GM23338 (cell line): ENCODE results near the gene SLC2A13. TPM values are rescaled to one million over a fixed set of nuclear protein-coding genes. Genes with fewer than 3 reads are reported as not detected.

Experiments used
- ATAC-seq: fragments of 200-7000 bp; cut with Tn5 transposase; 3 replicates; pipeline ENCODE4 v1.9.1; 2020
- DNase-seq: peaks from one replicate; pipeline ENCODE4 v3.0.0-alpha.2; 2015; ENCODE audit warnings: low spot score
- H2AFZ ChIP-seq: fragments of 200-600 bp; sonication (generic); 2 replicates; pipeline ENCODE4 v1.8.0; 2016; ENCODE audit warnings: antibody characterized with exemption, mild to moderate bottlenecking, moderate library complexity
- H3F3A ChIP-seq: fragments of 200-600 bp; sonication (generic); replicated peaks from 2 replicates; pipeline ENCODE4 v1.8.0; 2017; ENCODE audit warnings: antibody characterized with exemption, mixed run types, low read depth
- H3K27ac ChIP-seq: fragments of 200-600 bp; sonication (generic); 2 replicates; pipeline ENCODE4 v1.6.1; 2016; ENCODE audit warnings: low read depth
- H3K27me3 ChIP-seq: fragments of 200-600 bp; sonication (generic); 2 replicates; pipeline ENCODE4 v1.8.0; 2016; ENCODE audit warnings: mild to moderate bottlenecking, mixed run types, moderate library complexity; ENCODE audit not compliant: insufficient read depth
- H3K36me3 ChIP-seq: fragments of 200-600 bp; sonication (generic); 2 replicates; pipeline ENCODE4 v1.8.0; 2016; ENCODE audit warnings: mild to moderate bottlenecking; ENCODE audit not compliant: insufficient read depth
- H3K4me1 ChIP-seq: fragments of 200-600 bp; sonication (generic); 2 replicates; pipeline ENCODE4 v1.8.0; 2016; ENCODE audit warnings: mild to moderate bottlenecking, moderate library complexity; ENCODE audit not compliant: insufficient read depth
- H3K4me2 ChIP-seq: fragments of 200-600 bp; sonication (generic); 2 replicates; pipeline ENCODE4 v1.7.1; 2017; ENCODE audit warnings: mixed run types
- H3K4me3 ChIP-seq: fragments of 200-600 bp; sonication (generic); 2 replicates; pipeline ENCODE4 v1.6.1; 2016; ENCODE audit warnings: mixed run types
- H3K79me2 ChIP-seq: fragments of 200-600 bp; sonication (generic); replicated peaks from 2 replicates; pipeline ENCODE4 v1.8.0; 2017; ENCODE audit warnings: mild to moderate bottlenecking; ENCODE audit not compliant: insufficient read depth
- H3K9me2 ChIP-seq: fragments of 200-600 bp; sonication (generic); 2 replicates; pipeline ENCODE4 v1.8.0; 2017; ENCODE audit not compliant: insufficient read depth
- H4K20me1 ChIP-seq: fragments of 200-600 bp; sonication (generic); replicated peaks from 2 replicates; pipeline ENCODE4 v1.8.0; 2017; ENCODE audit warnings: mild to moderate bottlenecking; ENCODE audit not compliant: insufficient read depth
- H3K27ac Mint-ChIP-seq: 2 replicates; pipeline ENCODE4 v1.8.0; 2020; ENCODE audit warnings: inconsistent platforms, mild to moderate bottlenecking, moderate library complexity, mixed read lengths
- H3K27me3 Mint-ChIP-seq: 3 replicates; pipeline ENCODE4 v1.8.0; 2022; ENCODE audit warnings: low read depth, mild to moderate bottlenecking, moderate library complexity, mixed read lengths, inconsistent platforms; ENCODE audit not compliant: insufficient read depth, poor library complexity
- H3K36me3 Mint-ChIP-seq: 3 replicates; pipeline ENCODE4 v1.8.0; 2021; ENCODE audit warnings: low read depth, mild to moderate bottlenecking, inconsistent platforms, moderate library complexity, mixed read lengths
- H3K4me1 Mint-ChIP-seq: 3 replicates; pipeline ENCODE4 v1.8.0; 2020; ENCODE audit warnings: mild to moderate bottlenecking, inconsistent platforms, mixed read lengths
- H3K4me3 Mint-ChIP-seq: 3 replicates; pipeline ENCODE4 v1.8.0; 2021; ENCODE audit warnings: moderate library complexity, mild to moderate bottlenecking, inconsistent platforms, mixed read lengths
- H3K9me3 Mint-ChIP-seq: 3 replicates; pipeline ENCODE4 v1.8.0; 2020; ENCODE audit warnings: moderate library complexity, mild to moderate bottlenecking, inconsistent platforms, mixed read lengths
- CREB1 ChIP-seq: fragments of 250-450 bp; sonication (Bioruptor Pico); IDR thresholded peaks from 2 replicates; pipeline ENCODE4 v1.5.0; 2020; ENCODE audit warnings: low read depth, mild to moderate bottlenecking, moderate library complexity
- EZH2 ChIP-seq: fragments of 200-600 bp; sonication (generic); IDR thresholded peaks from one replicate; pipeline ENCODE4 v1.8.0; 2017; ENCODE audit warnings: antibody characterized with exemption, mild to moderate bottlenecking, low read depth; ENCODE audit not compliant: unreplicated experiment
- EZH2phosphoT487 ChIP-seq: fragments of 200-600 bp; sonication (generic); IDR thresholded peaks from one replicate; pipeline ENCODE4 v1.8.1; 2018; ENCODE audit warnings: antibody characterized with exemption; ENCODE audit not compliant: unreplicated experiment
- JUNB ChIP-seq: IDR thresholded peaks from one replicate; pipeline ENCODE4 v1.6.1; 2016; ENCODE audit warnings: antibody characterized with exemption; ENCODE audit not compliant: unreplicated experiment
- NANOG ChIP-seq: IDR thresholded peaks from 2 replicates; pipeline ENCODE4 v1.6.1; 2016; ENCODE audit warnings: antibody characterized with exemption, borderline replicate concordance
- POLR2AphosphoS5 ChIP-seq: IDR thresholded peaks from 2 replicates; pipeline ENCODE4 v1.6.1; 2016; ENCODE audit warnings: antibody characterized with exemption, low read depth
- STAT1 ChIP-seq: IDR thresholded peaks from one replicate; pipeline ENCODE4 v1.6.1; 2016; ENCODE audit warnings: antibody characterized with exemption; ENCODE audit not compliant: unreplicated experiment
- ZNF114 ChIP-seq: fragments of 250-450 bp; sonication (Bioruptor Pico); IDR thresholded peaks from 2 replicates; pipeline ENCODE4 v1.5.0; 2020; ENCODE audit warnings: mild to moderate bottlenecking, moderate library complexity
- ZNF331 ChIP-seq: fragments of 250-450 bp; sonication (Bioruptor Pico); IDR thresholded peaks from 2 replicates; pipeline ENCODE4 v1.5.0; 2020; ENCODE audit warnings: low read depth, mild to moderate bottlenecking, moderate library complexity
- polyA plus RNA-seq: library from polyadenylated mRNA; unstranded; fragments of >200 nt; fragmentation: Nextera tagmentation; extraction: Ambion mirVana; gene quantifications from 2 replicates; pipeline ENCODE4 v1.2.1, GENCODE V29; 2016
- total RNA-seq: library from RNA; depleted of rRNA; stranded (reverse); fragments of >200 nt; shearing (Covaris generic); gene quantifications from 2 replicates; pipeline ENCODE4 v1.2.3, GENCODE V29; 2014
- TF ChIP-seq, protein P1 (sequence below): IDR thresholded peaks from one replicate; pipeline ENCODE4 v1.6.1; 2018; ENCODE audit warnings: antibody characterized with exemption; ENCODE audit not compliant: unreplicated experiment
- TF ChIP-seq, protein P2 (sequence below), 2 experiments: fragments of 200-600 bp in 1 of 2; sonication (generic) in 1 of 2; conservative IDR thresholded peaks; 2 replicates each; pipeline versions ENCODE4 v1.5.1 to v1.6.1; 2016 to 2017; ENCODE audit warnings: antibody characterized with exemption in 2 of 2, low read depth in 2 of 2, mild to moderate bottlenecking in 2 of 2, moderate library complexity in 1 of 2
- TF ChIP-seq, protein P3 (sequence below): IDR thresholded peaks from 2 replicates; pipeline ENCODE4 v1.6.1; 2016; ENCODE audit warnings: antibody characterized with exemption

Gene SLC2A13
- total and polyA plus RNA-seq, 2 experiments from 2014 or later = 6.8 to 22.7 TPM

DNA sequence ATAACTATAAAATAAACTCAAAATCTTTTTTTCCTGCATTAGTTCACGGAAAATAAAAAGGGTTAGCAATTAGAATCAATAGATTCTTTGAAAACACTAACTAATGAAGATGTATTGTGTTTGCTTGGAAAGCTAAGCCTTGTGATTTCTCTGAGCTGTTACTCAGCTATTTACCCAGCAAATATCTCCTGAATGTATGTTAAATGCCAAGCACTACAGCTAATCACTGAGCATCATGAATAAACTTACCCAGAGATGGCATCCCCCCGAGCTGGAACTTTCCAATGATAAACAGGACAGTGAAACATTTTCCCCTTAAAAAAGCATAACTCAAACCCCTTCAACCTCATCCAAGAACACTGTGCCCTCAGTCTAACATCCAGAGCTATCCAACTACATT lies 71.2 kb downstream of the SLC2A13 start:
- ATAC-seq (no peak), DNase-seq (peak; percentile 18)
- H3K27ac Mint-ChIP-seq = peak overlapping the region; percentile 29
- no peak overlapping the region for H3K4me3 Mint-ChIP-seq
- no peaks in the 10 kb centered on the region for H3K9me2 ChIP-seq
- no peak overlapping the region for H3K4me3 ChIP-seq
- H4K20me1 ChIP-seq = no peaks in the 10 kb centered on the region
- no peaks in the 10 kb centered on the region for H3F3A ChIP-seq
- peaks cover 38% of the 10 kb centered on the region for H3K4me1 Mint-ChIP-seq
- H3K27ac ChIP-seq = no peak overlapping the region
- H3K79me2 ChIP-seq = 0 out of 2 replicates have a peak, but pooled peaks cover 3% of the 10 kb centered on the region
- no peaks in the 10 kb centered on the region for H3K36me3 Mint-ChIP-seq
- H3K4me1 ChIP-seq = peaks cover 33% of the 10 kb centered on the region
- H2AFZ ChIP-seq = no peak overlapping the region
- TF ChIP-seq CREB1 (CRISPR knock-in tag) (no peak), ZNF114 (no peak), JUNB (no peak), EZH2 (no peak), STAT1 (no peak)
- H3K36me3 ChIP-seq = no peaks in the 10 kb centered on the region
- H3K27me3 Mint-ChIP-seq = no peaks in the 10 kb centered on the region
- no peak overlapping the region for H3K4me2 ChIP-seq
- no peaks in the 10 kb centered on the region for H3K9me3 Mint-ChIP-seq
- no peaks in the 10 kb centered on the region for H3K27me3 ChIP-seq

DNA sequence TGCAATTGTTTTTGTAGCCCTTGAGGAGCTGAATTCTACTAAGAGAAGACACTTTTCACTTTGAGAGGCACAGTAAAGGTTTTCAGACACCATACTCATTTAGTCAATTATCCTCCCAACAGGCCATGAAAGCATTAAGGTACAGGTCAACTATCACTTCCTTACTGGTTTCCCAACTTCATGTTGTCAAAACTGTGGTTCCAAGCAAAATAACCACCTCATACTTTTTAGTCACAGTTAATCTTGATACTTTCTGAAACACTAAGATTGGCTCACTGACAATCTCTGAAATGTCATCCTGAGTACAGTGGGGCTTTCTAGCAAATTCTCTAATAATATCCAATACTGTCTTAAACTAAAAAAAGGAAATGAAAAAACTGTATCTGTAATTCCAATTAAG lies 71.7 kb downstream of the SLC2A13 start:
- H3K27me3 ChIP-seq = no peaks in the 10 kb centered on the region
- H3K27ac ChIP-seq = 0 out of 2 replicates have a peak overlapping the region, but pooled peaks have one; percentile 82
- H3K4me1 Mint-ChIP-seq = peaks cover 40% of the 10 kb centered on the region
- H3K27ac Mint-ChIP-seq = peak overlapping the region; percentile 49
- peak overlapping the region; percentile 65; the same call in 1 of the 2 replicates for H3K4me2 ChIP-seq
- H3K36me3 ChIP-seq = no peaks in the 10 kb centered on the region
- no peaks in the 10 kb centered on the region for H3F3A ChIP-seq
- no peak for ATAC-seq
- H2AFZ ChIP-seq = no peak overlapping the region
- no peaks in the 10 kb centered on the region for H3K9me2 ChIP-seq
- no peaks in the 10 kb centered on the region for H3K36me3 Mint-ChIP-seq
- H4K20me1 ChIP-seq = no peaks in the 10 kb centered on the region
- DNase-seq = no peak
- H3K27me3 Mint-ChIP-seq = no peaks in the 10 kb centered on the region
- H3K4me3 ChIP-seq = no peak overlapping the region
- 0 out of 2 replicates have a peak, but pooled peaks cover 3% of the 10 kb centered on the region for H3K79me2 ChIP-seq
- no peaks in the 10 kb centered on the region for H3K9me3 Mint-ChIP-seq
- peaks cover 37% of the 10 kb centered on the region for H3K4me1 ChIP-seq
- H3K4me3 Mint-ChIP-seq = no peak overlapping the region
- no peak for TF ChIP-seq NANOG
- TF ChIP-seq JUNB = no peak
- no peak for TF ChIP-seq EZH2phosphoT487
- no peak for TF ChIP-seq STAT1
- no peak for TF ChIP-seq CREB1 (CRISPR knock-in tag)
- TF ChIP-seq, protein P1, sequence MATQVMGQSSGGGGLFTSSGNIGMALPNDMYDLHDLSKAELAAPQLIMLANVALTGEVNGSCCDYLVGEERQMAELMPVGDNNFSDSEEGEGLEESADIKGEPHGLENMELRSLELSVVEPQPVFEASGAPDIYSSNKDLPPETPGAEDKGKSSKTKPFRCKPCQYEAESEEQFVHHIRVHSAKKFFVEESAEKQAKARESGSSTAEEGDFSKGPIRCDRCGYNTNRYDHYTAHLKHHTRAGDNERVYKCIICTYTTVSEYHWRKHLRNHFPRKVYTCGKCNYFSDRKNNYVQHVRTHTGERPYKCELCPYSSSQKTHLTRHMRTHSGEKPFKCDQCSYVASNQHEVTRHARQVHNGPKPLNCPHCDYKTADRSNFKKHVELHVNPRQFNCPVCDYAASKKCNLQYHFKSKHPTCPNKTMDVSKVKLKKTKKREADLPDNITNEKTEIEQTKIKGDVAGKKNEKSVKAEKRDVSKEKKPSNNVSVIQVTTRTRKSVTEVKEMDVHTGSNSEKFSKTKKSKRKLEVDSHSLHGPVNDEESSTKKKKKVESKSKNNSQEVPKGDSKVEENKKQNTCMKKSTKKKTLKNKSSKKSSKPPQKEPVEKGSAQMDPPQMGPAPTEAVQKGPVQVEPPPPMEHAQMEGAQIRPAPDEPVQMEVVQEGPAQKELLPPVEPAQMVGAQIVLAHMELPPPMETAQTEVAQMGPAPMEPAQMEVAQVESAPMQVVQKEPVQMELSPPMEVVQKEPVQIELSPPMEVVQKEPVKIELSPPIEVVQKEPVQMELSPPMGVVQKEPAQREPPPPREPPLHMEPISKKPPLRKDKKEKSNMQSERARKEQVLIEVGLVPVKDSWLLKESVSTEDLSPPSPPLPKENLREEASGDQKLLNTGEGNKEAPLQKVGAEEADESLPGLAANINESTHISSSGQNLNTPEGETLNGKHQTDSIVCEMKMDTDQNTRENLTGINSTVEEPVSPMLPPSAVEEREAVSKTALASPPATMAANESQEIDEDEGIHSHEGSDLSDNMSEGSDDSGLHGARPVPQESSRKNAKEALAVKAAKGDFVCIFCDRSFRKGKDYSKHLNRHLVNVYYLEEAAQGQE = no peak
- TF ChIP-seq, protein P2, sequence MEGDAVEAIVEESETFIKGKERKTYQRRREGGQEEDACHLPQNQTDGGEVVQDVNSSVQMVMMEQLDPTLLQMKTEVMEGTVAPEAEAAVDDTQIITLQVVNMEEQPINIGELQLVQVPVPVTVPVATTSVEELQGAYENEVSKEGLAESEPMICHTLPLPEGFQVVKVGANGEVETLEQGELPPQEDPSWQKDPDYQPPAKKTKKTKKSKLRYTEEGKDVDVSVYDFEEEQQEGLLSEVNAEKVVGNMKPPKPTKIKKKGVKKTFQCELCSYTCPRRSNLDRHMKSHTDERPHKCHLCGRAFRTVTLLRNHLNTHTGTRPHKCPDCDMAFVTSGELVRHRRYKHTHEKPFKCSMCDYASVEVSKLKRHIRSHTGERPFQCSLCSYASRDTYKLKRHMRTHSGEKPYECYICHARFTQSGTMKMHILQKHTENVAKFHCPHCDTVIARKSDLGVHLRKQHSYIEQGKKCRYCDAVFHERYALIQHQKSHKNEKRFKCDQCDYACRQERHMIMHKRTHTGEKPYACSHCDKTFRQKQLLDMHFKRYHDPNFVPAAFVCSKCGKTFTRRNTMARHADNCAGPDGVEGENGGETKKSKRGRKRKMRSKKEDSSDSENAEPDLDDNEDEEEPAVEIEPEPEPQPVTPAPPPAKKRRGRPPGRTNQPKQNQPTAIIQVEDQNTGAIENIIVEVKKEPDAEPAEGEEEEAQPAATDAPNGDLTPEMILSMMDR (conservative IDR thresholded peaks at IDR 0.05; ENCODE audit: low read depth in 2 of 2) = no peak
- no peak for TF ChIP-seq POLR2AphosphoS5
- no peak for TF ChIP-seq EZH2
- TF ChIP-seq ZNF114 = no peak
- TF ChIP-seq, protein P3, sequence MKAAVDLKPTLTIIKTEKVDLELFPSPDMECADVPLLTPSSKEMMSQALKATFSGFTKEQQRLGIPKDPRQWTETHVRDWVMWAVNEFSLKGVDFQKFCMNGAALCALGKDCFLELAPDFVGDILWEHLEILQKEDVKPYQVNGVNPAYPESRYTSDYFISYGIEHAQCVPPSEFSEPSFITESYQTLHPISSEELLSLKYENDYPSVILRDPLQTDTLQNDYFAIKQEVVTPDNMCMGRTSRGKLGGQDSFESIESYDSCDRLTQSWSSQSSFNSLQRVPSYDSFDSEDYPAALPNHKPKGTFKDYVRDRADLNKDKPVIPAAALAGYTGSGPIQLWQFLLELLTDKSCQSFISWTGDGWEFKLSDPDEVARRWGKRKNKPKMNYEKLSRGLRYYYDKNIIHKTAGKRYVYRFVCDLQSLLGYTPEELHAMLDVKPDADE = no peak
- no peak for TF ChIP-seq ZNF331 (CRISPR knock-in tag)
